H1 (cell line): Measurements from ENCODE around the gene UGT1A7. TPM values are rescaled to one million over a fixed set of nuclear protein-coding genes. Genes with fewer than 3 reads are reported as not detected.

Source experiments
- CTCF ChIA-PET: fragments of 300-600 bp; sonication (Branson Sonifier 250); formaldehyde crosslinking; loops from one replicate; lab custom pipeline; 2021; ENCODE audit not compliant: partially characterized antibody; lab: Charles Lee
- POLR2A ChIA-PET: fragments of 300-600 bp; sonication (Branson Sonifier 250); formaldehyde crosslinking; loops from one replicate; lab custom pipeline; 2021; ENCODE audit warnings: inconsistent platforms; ENCODE audit not compliant: partially characterized antibody; lab: Charles Lee
- DNase-seq, 2 experiments: peaks; one replicate each; pipeline versions ENCODE4 v3.0.0 to v3.0.0-alpha.2; 2010 to 2022; ENCODE audit warnings: low spot score in 2 of 2, low read depth in 1 of 2, mixed read lengths in 1 of 2
- FAIRE-seq: peaks from 2 replicates; lab custom pipeline; 2011; peaks lifted over from hg19 to GRCh38; lab: Jason Lieb, UNC
- H2AFZ ChIP-seq: 2 replicates; pipeline ENCODE4 v1.8.1; 2012; ENCODE audit warnings: low read length, inconsistent platforms
- H2AK5ac ChIP-seq: 2 replicates; pipeline ENCODE4 v1.6.1; 2013; ENCODE audit warnings: low read depth, low read length
- H2BK120ac ChIP-seq: replicated peaks from 2 replicates; pipeline ENCODE3; 2013; ENCODE audit warnings: low read depth, low read length, inconsistent platforms
- H2BK12ac ChIP-seq: 2 replicates; pipeline ENCODE4 v1.6.1; 2013; ENCODE audit warnings: low read depth, low read length
- H2BK15ac ChIP-seq: 2 replicates; pipeline ENCODE4 v1.6.1; 2013; ENCODE audit warnings: low read length
- H2BK20ac ChIP-seq: 2 replicates; pipeline ENCODE4 v1.6.1; 2013; ENCODE audit warnings: low read length
- H2BK5ac ChIP-seq: 2 replicates; pipeline ENCODE4 v1.6.1; 2013; ENCODE audit warnings: low read depth, low read length
- H3K14ac ChIP-seq: 2 replicates; pipeline ENCODE4 v1.6.1; 2013; ENCODE audit warnings: inconsistent platforms; ENCODE audit not compliant: insufficient read length
- H3K18ac ChIP-seq: 2 replicates; pipeline ENCODE4 v1.6.1; 2013; ENCODE audit warnings: low read length; ENCODE audit errors: extremely low read depth
- H3K23ac ChIP-seq: 2 replicates; pipeline ENCODE4 v1.6.1; 2013; ENCODE audit warnings: inconsistent platforms; ENCODE audit not compliant: insufficient read length
- H3K23me2 ChIP-seq: 2 replicates; pipeline ENCODE4 v1.6.1; 2013; ENCODE audit warnings: low read depth, low read length
- H3K27ac ChIP-seq: 2 replicates; pipeline ENCODE4 v1.6.1; 2011; ENCODE audit warnings: low read depth, low read length, inconsistent platforms
- H3K27me3 ChIP-seq, 4 experiments: replicated peaks in 1 of 4; 1 replicate in 1 of 4; 2 replicates in 3 of 4; pipeline versions ENCODE4 v1.6.1 to v1.8.1; 2011 to 2013; ENCODE audit warnings: low read length in 3 of 4, mild to moderate bottlenecking in 3 of 4, inconsistent platforms in 2 of 4, mixed read lengths in 2 of 4, moderate library complexity in 1 of 4; ENCODE audit not compliant: control insufficient read depth in 3 of 4, insufficient read depth in 3 of 4; ENCODE audit errors: extremely low read depth in 1 of 4
- H3K36me3 ChIP-seq, 4 experiments: 2 replicates each; pipeline versions ENCODE4 v1.6.1 to v1.8.1; 2011 to 2013; ENCODE audit warnings: mild to moderate bottlenecking in 4 of 4, low read length in 3 of 4, moderate library complexity in 2 of 4, control low read depth in 1 of 4, inconsistent platforms in 1 of 4; ENCODE audit not compliant: insufficient read depth in 4 of 4, control insufficient read depth in 2 of 4
- H3K4ac ChIP-seq: replicated peaks from 2 replicates; pipeline ENCODE3; 2013; ENCODE audit warnings: low read length, low read depth, mixed read lengths, inconsistent platforms; ENCODE audit not compliant: insufficient read length
- H3K4me1 ChIP-seq, 4 experiments: replicated peaks in 1 of 4; 1 replicate in 1 of 4; 2 replicates in 3 of 4; pipeline versions ENCODE4 v1.6.1 to v1.8.1; 2011 to 2013; ENCODE audit warnings: low read length in 3 of 4, inconsistent platforms in 2 of 4, mixed read lengths in 1 of 4; ENCODE audit not compliant: insufficient read depth in 4 of 4, control insufficient read depth in 3 of 4
- H3K4me2 ChIP-seq, 2 experiments: 2 replicates each; pipeline versions ENCODE4 v1.6.1 to v1.8.1; 2011 to 2013; ENCODE audit warnings: low read depth in 2 of 2, low read length in 2 of 2, control low read depth in 1 of 2, inconsistent platforms in 1 of 2, mild to moderate bottlenecking in 1 of 2; ENCODE audit not compliant: insufficient read depth in 1 of 2
- H3K4me3 ChIP-seq, 4 experiments: fragments of 200-600, 300-600 bp in 1 of 4; sonication (generic), shearing (Covaris generic), sonication (Bioruptor Twin) in 1 of 4; 2 replicates each; pipeline versions ENCODE4 v1.5.1 to v1.8.1; 2011 to 2016; ENCODE audit warnings: low read length in 4 of 4, low read depth in 3 of 4, control low read depth in 2 of 4, inconsistent platforms in 2 of 4, mild to moderate bottlenecking in 2 of 4, mixed read lengths in 1 of 4, moderate library complexity in 1 of 4; ENCODE audit not compliant: insufficient read depth in 2 of 4; ENCODE audit errors: extremely low read depth in 1 of 4
- H3K56ac ChIP-seq: replicated peaks from 2 replicates; pipeline ENCODE3; 2013; ENCODE audit warnings: low read depth, mild to moderate bottlenecking, mixed read lengths, low read length, inconsistent platforms; ENCODE audit not compliant: insufficient read length
- H3K79me1 ChIP-seq: 2 replicates; pipeline ENCODE4 v1.6.1; 2013; ENCODE audit warnings: low read depth, low read length, control low read depth
- H3K79me2 ChIP-seq, 2 experiments: 2 replicates each; pipeline versions ENCODE4 v1.6.1 to v1.8.1; 2012 to 2013; ENCODE audit warnings: low read length in 2 of 2, mild to moderate bottlenecking in 2 of 2, inconsistent platforms in 1 of 2; ENCODE audit not compliant: insufficient read depth in 2 of 2, control insufficient read depth in 1 of 2
- H3K9ac ChIP-seq, 4 experiments: replicated peaks in 1 of 4; 1 replicate in 1 of 4; 2 replicates in 3 of 4; pipeline versions ENCODE4 v1.6.1 to v1.8.1; 2011 to 2013; ENCODE audit warnings: low read depth in 3 of 4, low read length in 3 of 4, control low read depth in 2 of 4, mild to moderate bottlenecking in 2 of 4, moderate library complexity in 2 of 4, inconsistent platforms in 1 of 4; ENCODE audit errors: extremely low read depth in 1 of 4
- H3K9me3 ChIP-seq, 2 experiments: 2 replicates each; pipeline versions ENCODE4 v1.6.1 to v1.8.1; 2012 to 2013; ENCODE audit warnings: mild to moderate bottlenecking in 2 of 2, moderate library complexity in 2 of 2, control low read depth in 1 of 2, inconsistent platforms in 1 of 2, low read depth in 1 of 2, low read length in 1 of 2, mixed read lengths in 1 of 2; ENCODE audit not compliant: insufficient read depth in 2 of 2
- H4K20me1 ChIP-seq, 2 experiments: replicated peaks in 1 of 2; 2 replicates each; pipeline versions ENCODE3 to v1.8.1; 2011 to 2013; ENCODE audit warnings: inconsistent platforms in 2 of 2, low read length in 2 of 2, mild to moderate bottlenecking in 1 of 2; ENCODE audit not compliant: insufficient read depth in 2 of 2, control insufficient read depth in 1 of 2
- H4K5ac ChIP-seq: 2 replicates; pipeline ENCODE4 v1.6.1; 2013; ENCODE audit warnings: low read length, low read depth, mixed read lengths, inconsistent platforms; ENCODE audit not compliant: insufficient read length
- H4K8ac ChIP-seq: 2 replicates; pipeline ENCODE4 v1.8.0; 2013; ENCODE audit warnings: mild to moderate bottlenecking, moderate library complexity, low read length, inconsistent platforms; ENCODE audit not compliant: insufficient read depth; ENCODE audit errors: extremely low read depth
- H4K91ac ChIP-seq: replicated peaks from 2 replicates; pipeline ENCODE3; 2013; ENCODE audit warnings: low read length, mixed read lengths, inconsistent platforms; ENCODE audit not compliant: insufficient read length
- ASH2L ChIP-seq: fragments of 200-600, 300-600 bp; sonication (generic); IDR thresholded peaks from one replicate; pipeline ENCODE4 v1.7.1; 2017; ENCODE audit warnings: low read length
- CTBP2 ChIP-seq: IDR thresholded peaks from 2 replicates; pipeline ENCODE4 v1.7.0; 2011; ENCODE audit warnings: borderline replicate concordance, mild to moderate bottlenecking, moderate library complexity, mixed read lengths, low read length; ENCODE audit not compliant: insufficient read depth, insufficient read length
- GABPA ChIP-seq: IDR thresholded peaks from 2 replicates; pipeline ENCODE4 v1.6.1; 2011; ENCODE audit warnings: mild to moderate bottlenecking, low read length, moderate library complexity, borderline replicate concordance; ENCODE audit not compliant: insufficient read depth
- KDM5A ChIP-seq: fragments of 200-600 bp; IDR thresholded peaks from 2 replicates; pipeline ENCODE4 v1.7.1; 2012; ENCODE audit warnings: mild to moderate bottlenecking, low read length, inconsistent platforms, mixed read lengths
- SIN3A ChIP-seq, 2 experiments: IDR thresholded peaks in 1 of 2; conservative IDR thresholded peaks in 1 of 2; 2 replicates each; pipeline ENCODE4 v1.6.1; 2011 to 2012; ENCODE audit warnings: low read length in 2 of 2, improper control_type of control experiment in 1 of 2, low read depth in 1 of 2, mild to moderate bottlenecking in 1 of 2
- SP1 ChIP-seq: IDR thresholded peaks from 2 replicates; pipeline ENCODE4 v1.6.1; 2011; ENCODE audit warnings: low read depth, low read length
- SP4 ChIP-seq: IDR thresholded peaks from 2 replicates; pipeline ENCODE4 v1.6.1; 2012; ENCODE audit warnings: low read length, inconsistent platforms
- TAF1 ChIP-seq: IDR thresholded peaks from 2 replicates; pipeline ENCODE4 v1.6.1; 2011; ENCODE audit warnings: mild to moderate bottlenecking, low read depth, low read length
- TCF12 ChIP-seq: IDR thresholded peaks from 2 replicates; pipeline ENCODE4 v1.6.1; 2011; ENCODE audit warnings: low read depth, mild to moderate bottlenecking, low read length
- WGBS, 2 experiments: shearing (Covaris generic) in 1 of 2; methylation state at CpG; one replicate each; pipeline versions ENCODE4 v1.1.6 to v1.1.7; 2013 to 2015; ENCODE audit warnings: low lambda C conversion rate in 2 of 2, mixed read lengths in 2 of 2, inconsistent platforms in 1 of 2, low coverage in 1 of 2, missing lambda C conversion rate in 1 of 2; ENCODE audit not compliant: insufficient replicate concordance in 2 of 2, insufficient coverage in 1 of 2, insufficient read length in 1 of 2; ENCODE audit errors: extremely low coverage in 1 of 2, missing lambda C conversion rate in 1 of 2; 5-methylcytosine and 5-hydroxymethylcytosine counted together
- polyA plus RNA-seq, 7 experiments: library from polyadenylated mRNA; depleted of rRNA in 3 of 7; stranded (reverse) in 5 of 7; unstranded in 2 of 7; fragments of >200 nt in 5 of 7; fragments of 200-250 nt in 2 of 7; gene quantifications; 1 replicate in 5 of 7; 2 replicates in 1 of 7; 4 replicates in 1 of 7; pipeline versions ENCODE4 v1.2.1 to v1.2.3, GENCODE V29; 2011 to 2013; ENCODE audit warnings: missing spikeins in 2 of 7, mixed read lengths in 2 of 7
- total RNA-seq: library from RNA; stranded (reverse); fragmentation: NEBNext Ultra II Directional; extraction: Animal tissue kit (Norgen Biotek cat#: 25700); gene quantifications from 2 replicates; pipeline ENCODE4 v1.2.1, GENCODE V29; 2021
- TF ChIP-seq, protein P1 (sequence below): IDR thresholded peaks from 2 replicates; pipeline ENCODE4 v1.6.1; 2012; ENCODE audit warnings: inconsistent platforms
- TF ChIP-seq, protein P2 (sequence below): IDR thresholded peaks from 2 replicates; pipeline ENCODE4 v1.6.1; 2011; ENCODE audit warnings: low read length, improper control_type of control experiment

UGT1A7 gene
- total and polyA plus RNA-seq, 2 of the 8 experiments (the other 6 are each of a cell fraction or from before 2014, with no cell fraction given), result not detected

DNA sequence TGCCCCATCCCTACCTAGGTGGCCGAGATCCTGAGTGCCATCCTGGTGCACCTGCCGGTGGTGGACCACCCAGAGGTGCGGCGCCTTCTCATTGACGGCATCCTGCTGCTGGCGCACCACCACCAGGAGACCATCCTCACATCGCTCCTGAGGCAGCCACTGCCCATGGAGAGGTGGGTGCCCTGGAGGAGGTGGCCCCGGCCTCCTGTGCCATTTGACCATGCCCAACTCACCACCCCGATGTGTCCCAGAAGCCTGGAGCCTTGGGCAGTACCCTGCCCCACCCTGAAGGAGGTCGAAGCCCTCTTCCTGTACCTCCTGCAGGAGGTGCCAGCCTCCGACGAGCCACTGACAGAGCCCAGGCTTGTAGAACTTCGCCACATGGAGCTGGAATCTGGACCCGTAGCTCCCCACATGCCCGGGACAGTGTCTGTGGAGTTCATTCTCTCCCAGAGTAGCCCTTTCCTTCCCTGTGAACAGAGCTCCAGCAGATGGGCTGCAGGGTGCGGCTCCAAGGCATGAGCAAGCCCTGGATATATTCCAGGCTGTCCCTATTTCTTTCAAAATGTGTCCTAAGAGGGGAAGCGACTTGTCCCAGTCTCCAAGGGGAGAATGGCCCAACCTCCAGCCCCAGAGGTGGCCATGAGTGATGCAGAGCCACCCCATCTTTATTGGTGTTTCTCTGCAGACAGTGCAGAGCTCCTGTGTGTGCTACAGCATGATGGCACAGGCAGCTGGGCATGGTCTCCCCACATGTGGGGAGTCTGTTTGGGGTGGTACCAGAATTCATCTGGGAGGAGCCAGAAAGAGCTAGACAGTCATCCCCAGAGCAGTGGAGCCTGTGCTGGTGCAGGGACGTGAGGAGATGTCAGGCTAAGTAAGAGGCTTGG, 138.4 kb downstream of the UGT1A7 start:
- H3K18ac ChIP-seq, result no peak overlapping the region
- H3K4me3 ChIP-seq, result no peak overlapping the region
- H3K79me2 ChIP-seq, result no peaks in the 10 kb centered on the region
- no peaks in the 10 kb centered on the region for H3K9me3 ChIP-seq
- CTCF ChIA-PET, result interaction anchor here (1.0 to 1.2 kb wide), 2 partner anchors 109 to 394 kb away, joined by 3 to 4 read pairs; no protein-coding TSS in a partner anchor
- no peak overlapping the region for H2BK20ac ChIP-seq
- H4K5ac ChIP-seq, result no peak overlapping the region
- H3K23ac ChIP-seq, result no peak overlapping the region
- H3K4ac ChIP-seq, result no peak overlapping the region
- no peak overlapping the region for H3K9ac ChIP-seq
- no peak overlapping the region for H3K14ac ChIP-seq
- no peaks in the 10 kb centered on the region for H3K27me3 ChIP-seq
- H3K36me3 ChIP-seq, result no peaks in the 10 kb centered on the region
- H3K56ac ChIP-seq, result no peak overlapping the region
- H3K23me2 ChIP-seq, result no peaks in the 10 kb centered on the region
- H4K20me1 ChIP-seq, result no peaks in the 10 kb centered on the region
- H2BK120ac ChIP-seq, result no peak overlapping the region
- H3K27ac ChIP-seq, result no peak overlapping the region
- DNase-seq, result no peak
- H3K4me2 ChIP-seq, result no peak overlapping the region
- H3K4me1 ChIP-seq, result no peaks in the 10 kb centered on the region
- no peak for FAIRE-seq
- no peak overlapping the region for H2BK12ac ChIP-seq
- no peak overlapping the region for H2AFZ ChIP-seq
- no peaks in the 10 kb centered on the region for H3K79me1 ChIP-seq
- H2BK15ac ChIP-seq, result no peak overlapping the region
- 93% methylated on average over 18 of the region's 18 CpGs; no CpG with 5 or more reads in 1 of the 2 experiments for WGBS, 2 experiments
- no peak overlapping the region for H4K91ac ChIP-seq
- POLR2A ChIA-PET, result no interaction called here
- H2AK5ac ChIP-seq, result no peak overlapping the region
- no peak overlapping the region for H2BK5ac ChIP-seq
- no peak overlapping the region for H4K8ac ChIP-seq
- TF ChIP-seq GABPA (no peak), KDM5A (no peak), ASH2L (no peak), TAF1 (no peak), SP4 (no peak), SP1 (no peak), TCF12 (no peak), SIN3A (conservative IDR thresholded peaks at IDR 0.05 in 1 of 2, IDR thresholded peaks at IDR 0.05 in 1 of 2; ENCODE audit: low read depth in 1 of 2, low read length in 2 of 2) (no peak), CTBP2 (no peak)
- TF ChIP-seq, protein P1, sequence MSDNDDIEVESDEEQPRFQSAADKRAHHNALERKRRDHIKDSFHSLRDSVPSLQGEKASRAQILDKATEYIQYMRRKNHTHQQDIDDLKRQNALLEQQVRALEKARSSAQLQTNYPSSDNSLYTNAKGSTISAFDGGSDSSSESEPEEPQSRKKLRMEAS, result no peak
- TF ChIP-seq, protein P2, sequence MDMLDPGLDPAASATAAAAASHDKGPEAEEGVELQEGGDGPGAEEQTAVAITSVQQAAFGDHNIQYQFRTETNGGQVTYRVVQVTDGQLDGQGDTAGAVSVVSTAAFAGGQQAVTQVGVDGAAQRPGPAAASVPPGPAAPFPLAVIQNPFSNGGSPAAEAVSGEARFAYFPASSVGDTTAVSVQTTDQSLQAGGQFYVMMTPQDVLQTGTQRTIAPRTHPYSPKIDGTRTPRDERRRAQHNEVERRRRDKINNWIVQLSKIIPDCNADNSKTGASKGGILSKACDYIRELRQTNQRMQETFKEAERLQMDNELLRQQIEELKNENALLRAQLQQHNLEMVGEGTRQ, result no peak
